Measurements from ENCODE around the gene NAP1L1.

GRCh38 chr12:76020281-76020680 is 64.2 kb downstream of the NAP1L1 start:
- no peak for TF ChIP-seq EP300 (IDR thresholded peaks at IDR 0.05)
- no peak for TF ChIP-seq CTCF (IDR thresholded peaks at IDR 0.05)
- no peak for TF ChIP-seq POLR2AphosphoS5 (IDR thresholded peaks at IDR 0.05)

All from esophagus muscularis mucosa (tissue), 4 donors.